H54 (cell line): ENCODE data around the gene RASSF4.
A peak's percentile ranks its signal among the peaks of the same experiment; 100 is the strongest.

Experiments used
- DNase-seq: peaks from one replicate; pipeline ENCODE4 v3.0.0; 2011; ENCODE audit warnings: low spot score, mixed read lengths; ENCODE audit not compliant: insufficient read length
- FAIRE-seq: peaks from 3 replicates; lab custom pipeline; 2011; peaks lifted over from hg19 to GRCh38; lab: Jason Lieb, UNC
- POLR2A ChIP-seq: IDR thresholded peaks from 2 replicates; pipeline ENCODE4 v1.6.1; 2011; ENCODE audit warnings: low read depth, mild to moderate bottlenecking, low read length

RASSF4 gene

DNA sequence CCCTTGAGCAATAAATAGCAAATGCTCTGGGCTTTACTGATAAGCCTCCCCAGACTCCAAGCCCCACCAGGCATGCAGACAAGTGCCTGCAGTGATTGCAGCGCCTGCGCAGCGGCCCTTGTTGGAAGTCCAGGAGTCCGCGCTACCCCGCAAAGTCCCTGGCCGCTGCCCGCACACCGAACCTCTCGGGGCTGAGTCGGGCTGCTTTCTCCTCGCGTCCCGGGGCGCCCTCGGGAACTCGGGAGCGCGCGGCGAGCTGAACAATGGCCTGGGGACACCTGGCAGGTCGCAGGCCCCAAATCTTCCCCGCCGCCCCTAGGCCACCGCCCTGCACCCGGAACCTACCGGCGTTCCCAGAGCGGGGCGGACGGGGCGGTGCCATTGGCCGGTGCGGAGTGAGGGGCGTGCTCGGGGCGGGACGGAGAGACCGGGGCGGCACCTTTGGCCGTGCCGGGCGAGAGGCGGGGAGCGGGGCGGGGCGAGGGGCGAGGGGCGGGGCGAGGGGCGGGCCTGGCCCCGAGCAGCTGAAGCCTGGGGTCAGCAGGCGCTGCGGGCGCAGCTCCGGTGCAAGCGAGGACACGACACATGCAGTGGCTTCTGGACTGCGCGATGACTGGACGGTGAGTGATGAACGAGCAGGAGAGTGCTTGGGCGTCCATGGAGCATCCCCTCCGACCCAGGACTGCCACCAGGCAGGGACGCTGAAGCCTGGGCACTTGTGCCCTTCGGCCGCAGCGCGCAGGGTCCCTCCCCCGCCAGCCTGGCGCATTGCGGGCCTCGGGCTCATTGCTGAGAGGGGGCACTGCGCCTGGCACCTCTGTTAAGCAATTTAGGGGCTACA, at the start of gene RASSF4:
RASSF4 (plus strand) TSS at position 556 of the 841 bp plus-strand sequence. CDS start 10,401 bp downstream, outside the sequence.
- peak; percentile 49 for TF ChIP-seq POLR2A
- peak; percentile 85 for DNase-seq
- no peak for FAIRE-seq

GRCh38 chr10:44909910-44910309, 49.7 kb upstream of the RASSF4 start:
- FAIRE-seq (no peak), DNase-seq (no peak)
- TF ChIP-seq POLR2A = no peak

DNA sequence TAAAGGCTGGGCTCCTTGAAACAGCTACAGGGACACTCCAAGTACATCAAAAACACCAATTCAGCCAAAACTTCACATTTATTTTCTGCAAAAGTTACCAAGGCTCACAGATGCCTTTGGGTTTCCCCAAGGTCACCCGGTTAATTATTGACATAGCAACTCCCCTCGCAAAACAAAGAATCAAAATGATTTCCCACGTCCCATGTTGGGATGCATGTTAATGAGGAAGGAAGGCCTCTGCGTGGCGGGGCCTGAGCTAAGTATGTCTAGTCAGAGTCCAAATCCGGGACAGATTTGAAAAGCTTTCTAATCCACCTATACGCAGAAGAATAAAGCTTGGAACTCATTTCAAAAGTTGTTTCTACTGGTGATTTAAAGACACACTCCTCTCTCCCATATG, 49.0 kb upstream of the RASSF4 start:
- FAIRE-seq = no peak
- TF ChIP-seq POLR2A = no peak
- no peak for DNase-seq

GRCh38 chr10:44911081-44911540, 48.5 kb upstream of the RASSF4 start, which contains the start of gene TMEM72:
TSS of gene TMEM72 (plus strand) at chr10:44911337. CDS start at chr10:44911513, 176 bp downstream.
- no peak for DNase-seq
- FAIRE-seq = no peak
- TF ChIP-seq POLR2A = no peak

DNA sequence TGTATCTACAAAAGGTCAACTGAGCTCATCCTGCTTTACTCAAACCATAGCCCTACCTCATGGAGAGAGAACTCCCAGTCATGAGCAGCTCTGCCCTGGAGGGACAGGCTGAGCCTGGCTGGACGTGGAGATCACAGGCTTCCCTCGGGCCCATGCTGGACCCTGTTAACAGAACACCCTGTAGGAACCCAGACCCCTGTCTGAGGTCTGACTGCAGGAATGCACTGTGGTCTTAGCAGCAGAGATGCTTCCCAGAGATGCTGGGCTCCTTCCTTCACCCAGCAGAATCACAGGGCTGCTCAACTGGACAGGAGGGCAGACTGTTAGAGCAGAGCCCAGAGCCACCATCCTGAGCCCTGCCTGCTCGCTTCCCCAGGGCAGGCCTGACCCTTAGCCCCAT, 47.7 kb upstream of the RASSF4 start:
- no peak for DNase-seq
- TF ChIP-seq POLR2A = no peak
- no peak for FAIRE-seq

DNA sequence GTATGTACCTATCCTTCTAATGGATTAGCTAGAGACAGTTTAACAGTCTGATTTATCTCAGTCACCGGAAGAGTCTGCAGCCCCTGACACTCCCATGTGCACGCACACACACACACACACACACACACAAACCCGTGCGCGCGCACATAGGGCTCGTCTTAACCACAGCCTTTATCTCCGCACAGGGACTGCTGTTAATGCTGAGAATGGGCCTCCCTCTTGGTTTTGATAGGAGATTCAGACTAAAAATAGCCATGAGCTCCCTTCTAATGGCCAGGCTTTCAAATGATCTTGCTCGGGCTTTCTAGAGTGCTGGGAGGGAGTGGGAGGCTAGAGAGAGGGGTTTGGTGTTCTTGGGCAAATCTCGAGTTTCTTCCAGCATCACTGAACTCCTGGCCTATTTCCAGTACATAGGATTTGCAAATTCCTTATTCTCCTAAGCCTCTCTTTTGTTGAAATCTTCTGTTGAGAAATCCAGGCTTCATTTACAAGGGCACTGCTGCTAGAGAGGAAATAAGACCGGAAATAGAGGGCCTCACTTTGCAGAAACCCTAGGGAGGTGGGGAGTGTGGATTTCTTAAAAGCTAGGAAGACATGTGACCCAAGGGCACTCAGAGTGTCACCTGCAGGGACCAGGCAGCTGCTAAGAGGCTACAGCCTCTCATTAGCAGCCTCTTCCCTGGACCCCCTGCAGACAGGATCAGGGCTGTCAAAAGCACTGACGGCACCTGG, 46.1 kb upstream of the RASSF4 start:
- TF ChIP-seq POLR2A = no peak
- FAIRE-seq (no peak), DNase-seq (no peak)

- no peak for DNase-seq
- FAIRE-seq = no peak
- no peak for TF ChIP-seq POLR2A
Measured at GRCh38 chr10:44914891-44915290, 44.7 kb upstream of the RASSF4 start.

DNA sequence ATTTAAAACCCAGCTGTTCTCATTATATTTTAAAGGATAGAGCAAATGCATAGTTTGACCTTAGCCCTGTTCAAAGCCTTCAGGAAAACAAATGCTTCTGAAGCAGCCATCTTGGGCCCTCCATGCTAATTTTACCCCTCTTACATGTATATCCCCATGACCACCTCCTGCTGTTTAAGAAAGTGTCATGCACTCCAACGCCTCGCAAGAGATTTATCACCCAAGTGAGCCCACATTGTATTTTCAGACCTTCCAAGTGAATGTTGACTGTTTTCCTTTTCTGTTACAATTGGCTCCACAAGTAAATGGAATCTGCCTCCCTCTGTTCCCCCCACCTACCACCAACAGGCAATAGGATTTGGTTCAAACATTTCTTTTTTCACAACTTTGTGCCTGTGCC, 43.2 kb upstream of the RASSF4 start:
- no peak for FAIRE-seq
- TF ChIP-seq POLR2A = no peak
- DNase-seq = no peak

GRCh38 chr10:44917848-44918247, 41.8 kb upstream of the RASSF4 start:
- no peak for TF ChIP-seq POLR2A
- DNase-seq = no peak
- no peak for FAIRE-seq

DNA sequence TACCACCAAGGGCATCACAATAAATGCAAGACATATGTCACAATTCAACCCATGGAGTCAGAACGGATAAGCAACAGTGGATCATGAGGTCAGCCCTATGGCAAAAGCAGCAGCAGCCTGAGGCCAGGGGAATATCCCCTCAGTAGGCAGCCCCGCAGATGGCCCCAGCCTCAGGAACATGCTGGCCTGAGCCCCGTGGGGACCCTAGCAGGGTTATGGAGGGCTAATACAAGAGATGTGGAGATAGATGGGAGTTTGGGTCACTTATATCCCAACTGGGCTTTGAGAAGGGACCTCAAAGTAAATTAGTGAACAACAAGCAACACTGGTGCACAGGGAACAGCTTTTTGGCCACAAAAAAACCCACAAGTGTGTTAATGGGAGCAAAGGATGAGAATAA, 39.4 kb upstream of the RASSF4 start:
- TF ChIP-seq POLR2A = no peak
- no peak for FAIRE-seq
- DNase-seq = no peak

GRCh38 chr10:44921061-44921460, 38.5 kb upstream of the RASSF4 start:
- no peak for DNase-seq
- TF ChIP-seq POLR2A = no peak
- no peak for FAIRE-seq

DNA sequence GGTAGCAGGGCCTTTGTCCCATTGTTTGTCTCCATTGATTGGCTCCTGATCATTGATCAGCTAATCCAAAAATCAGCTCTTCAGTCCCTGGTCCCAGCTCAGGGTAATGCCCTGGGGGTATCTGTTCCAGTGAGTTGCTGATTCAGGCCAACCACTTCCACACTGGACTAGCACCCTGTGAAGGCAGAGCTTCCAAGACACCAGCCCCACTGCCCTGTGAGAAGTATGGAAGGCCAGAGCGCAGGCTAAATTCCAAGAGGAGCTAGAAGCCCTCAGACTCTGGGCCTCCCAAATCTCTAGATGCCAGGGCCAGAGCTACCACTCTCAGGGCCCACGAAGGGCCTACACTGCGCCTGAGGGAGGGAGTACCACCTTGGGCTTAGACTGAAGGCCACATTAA, 38.1 kb upstream of the RASSF4 start:
- DNase-seq (no peak), FAIRE-seq (no peak)
- no peak for TF ChIP-seq POLR2A

DNA sequence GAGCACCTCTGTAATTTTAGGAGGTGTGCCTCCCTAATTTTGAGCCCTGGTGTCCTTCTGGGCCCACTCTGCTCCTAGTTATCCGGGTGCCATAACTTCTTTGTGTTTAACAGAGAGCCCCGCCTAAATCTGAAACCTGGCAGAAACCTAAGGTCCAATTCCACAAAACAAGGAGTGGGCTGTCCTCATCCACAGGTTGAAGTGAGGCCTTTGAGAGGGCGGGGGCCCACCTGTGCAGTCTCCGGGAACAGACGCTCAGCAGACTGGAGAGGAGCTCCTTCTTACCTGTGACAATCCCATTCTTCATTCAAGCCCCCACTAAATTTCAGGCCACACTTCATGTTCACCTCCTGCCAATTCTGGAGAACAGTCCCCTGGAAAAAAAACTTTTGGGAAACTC, 37.6 kb upstream of the RASSF4 start:
- no peak for FAIRE-seq
- TF ChIP-seq POLR2A = no peak
- no peak for DNase-seq

DNA sequence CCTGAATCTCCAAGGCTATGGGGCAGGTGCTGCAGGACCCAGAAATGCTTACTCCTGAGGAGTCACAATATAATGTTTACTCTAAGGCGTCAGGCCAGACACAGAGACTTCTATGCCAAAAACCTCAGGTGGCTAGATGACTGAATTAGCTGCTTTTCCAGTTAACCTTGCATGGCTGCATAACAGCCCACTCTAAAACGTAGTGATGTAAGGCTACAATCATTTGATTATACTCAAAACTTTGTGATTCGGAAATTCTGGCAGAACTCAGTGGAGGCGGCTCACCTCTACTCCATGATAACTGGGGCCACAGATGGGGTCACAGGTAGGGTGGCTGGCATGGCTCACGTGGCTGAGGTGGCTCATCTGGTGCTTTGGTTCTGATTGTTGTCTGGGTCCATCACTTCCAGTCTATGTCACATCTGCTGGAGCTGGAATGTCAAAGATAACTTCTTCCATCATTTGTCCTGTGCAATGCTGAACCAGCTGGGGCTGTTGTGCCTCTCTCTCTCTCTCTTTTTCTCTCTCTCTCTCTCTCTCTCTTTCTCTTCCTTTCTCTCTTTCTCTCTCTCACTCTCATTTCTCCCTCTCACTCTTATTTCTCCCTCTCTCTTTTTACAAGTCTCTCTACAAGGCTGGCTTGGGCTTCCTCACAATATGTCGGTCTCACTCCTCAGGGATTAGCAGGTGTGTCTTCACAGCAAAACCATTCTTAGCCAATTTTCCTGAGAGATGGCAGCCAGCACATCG, 36.6 kb upstream of the RASSF4 start:
- DNase-seq = no peak
- TF ChIP-seq POLR2A = no peak
- no peak for FAIRE-seq

GRCh38 chr10:44923611-44924010, 36.0 kb upstream of the RASSF4 start:
- FAIRE-seq (no peak), DNase-seq (no peak)
- TF ChIP-seq POLR2A = no peak
